ENCODE measurements around the gene C10orf67.
"Not testable (repeated sequence)": the region's sequence is repeated elsewhere in the genome, so short reads cannot be mapped to it uniquely, and the experiment has no call there.

DNA sequence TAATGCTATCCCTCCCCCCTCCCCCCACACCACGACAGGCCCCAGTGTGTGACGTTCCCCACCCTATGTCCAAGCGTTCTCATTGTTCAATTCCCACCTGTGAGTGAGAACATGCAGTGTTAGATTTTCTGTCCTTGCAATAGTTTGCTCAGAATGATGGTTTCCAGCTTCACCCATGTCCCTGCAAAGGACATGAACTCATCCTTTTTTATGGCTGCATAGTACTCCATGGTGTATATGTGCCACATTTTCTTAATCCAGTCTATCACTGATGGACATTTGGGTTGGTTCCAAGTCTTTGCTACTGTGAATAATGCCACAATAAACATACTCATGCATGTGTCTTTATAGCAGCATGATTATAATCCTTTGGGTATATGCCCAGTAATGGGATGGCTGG lies 42.9 kb upstream of the C10orf67 start:
- TF ChIP-seq, protein P1, sequence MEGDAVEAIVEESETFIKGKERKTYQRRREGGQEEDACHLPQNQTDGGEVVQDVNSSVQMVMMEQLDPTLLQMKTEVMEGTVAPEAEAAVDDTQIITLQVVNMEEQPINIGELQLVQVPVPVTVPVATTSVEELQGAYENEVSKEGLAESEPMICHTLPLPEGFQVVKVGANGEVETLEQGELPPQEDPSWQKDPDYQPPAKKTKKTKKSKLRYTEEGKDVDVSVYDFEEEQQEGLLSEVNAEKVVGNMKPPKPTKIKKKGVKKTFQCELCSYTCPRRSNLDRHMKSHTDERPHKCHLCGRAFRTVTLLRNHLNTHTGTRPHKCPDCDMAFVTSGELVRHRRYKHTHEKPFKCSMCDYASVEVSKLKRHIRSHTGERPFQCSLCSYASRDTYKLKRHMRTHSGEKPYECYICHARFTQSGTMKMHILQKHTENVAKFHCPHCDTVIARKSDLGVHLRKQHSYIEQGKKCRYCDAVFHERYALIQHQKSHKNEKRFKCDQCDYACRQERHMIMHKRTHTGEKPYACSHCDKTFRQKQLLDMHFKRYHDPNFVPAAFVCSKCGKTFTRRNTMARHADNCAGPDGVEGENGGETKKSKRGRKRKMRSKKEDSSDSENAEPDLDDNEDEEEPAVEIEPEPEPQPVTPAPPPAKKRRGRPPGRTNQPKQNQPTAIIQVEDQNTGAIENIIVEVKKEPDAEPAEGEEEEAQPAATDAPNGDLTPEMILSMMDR (IDR thresholded peaks at IDR 0.05; ENCODE audit: poor library complexity, severe bottlenecking), result not testable (repeated sequence)
- TF ChIP-seq EP300 (conservative IDR thresholded peaks at IDR 0.05; ENCODE audit: poor library complexity, severe bottlenecking); POLR2AphosphoS5 (IDR thresholded peaks at IDR 0.05); SMC3 (conservative IDR thresholded peaks at IDR 0.05; ENCODE audit: poor library complexity): not testable (repeated sequence)
